SK-N-SH (cell line): ENCODE results near the gene RBM33.

Experiments used
- CHD2 ChIP-seq: fragments of 150-350 bp; IDR thresholded peaks from 2 replicates; pipeline ENCODE4 v1.6.1; 2018; ENCODE audit warnings: low read length; ENCODE audit not compliant: partially characterized antibody
- EP300 ChIP-seq, 2 experiments: IDR thresholded peaks; 2 replicates each; pipeline versions ENCODE4 v1.4.0 to v1.6.1; 2012; ENCODE audit warnings: borderline replicate concordance in 1 of 2, low read depth in 1 of 2, low read length in 1 of 2
- FOXJ3 ChIP-seq: sonication (generic); formaldehyde crosslinking; IDR thresholded peaks from 2 replicates; pipeline ENCODE4 v1.5.1; 2020; ENCODE audit warnings: mild to moderate bottlenecking, missing genetic modification reagents
- FOXM1 ChIP-seq: IDR thresholded peaks from 2 replicates; pipeline ENCODE4 v1.4.0; 2012; ENCODE audit warnings: low read depth, mild to moderate bottlenecking
- MAX ChIP-seq: IDR thresholded peaks from 2 replicates; pipeline ENCODE4 v1.4.0; 2012; ENCODE audit warnings: low read depth
- MEF2A ChIP-seq: IDR thresholded peaks from 2 replicates; pipeline ENCODE4 v1.4.0; 2012; ENCODE audit warnings: low read depth, borderline replicate concordance
- TAF1 ChIP-seq: IDR thresholded peaks from 2 replicates; pipeline ENCODE4 v1.6.1; 2012; ENCODE audit warnings: low read depth, mild to moderate bottlenecking, low read length, moderate library complexity, borderline replicate concordance
- USF2 ChIP-seq: fragments of 150-350 bp; IDR thresholded peaks from 2 replicates; pipeline ENCODE4 v1.6.1; 2017; ENCODE audit warnings: antibody characterized with exemption, low read length, low read depth, borderline replicate concordance
- ZBTB33 ChIP-seq: IDR thresholded peaks from 2 replicates; pipeline ENCODE4 v1.4.0; 2012; ENCODE audit warnings: low read depth, borderline replicate concordance
- TF ChIP-seq, protein P1 (sequence below): fragments of 200-600 bp; sonication (generic); IDR thresholded peaks from 2 replicates; pipeline ENCODE4 v1.6.1; 2017; ENCODE audit warnings: antibody characterized with exemption, mild to moderate bottlenecking, moderate library complexity

DNA sequence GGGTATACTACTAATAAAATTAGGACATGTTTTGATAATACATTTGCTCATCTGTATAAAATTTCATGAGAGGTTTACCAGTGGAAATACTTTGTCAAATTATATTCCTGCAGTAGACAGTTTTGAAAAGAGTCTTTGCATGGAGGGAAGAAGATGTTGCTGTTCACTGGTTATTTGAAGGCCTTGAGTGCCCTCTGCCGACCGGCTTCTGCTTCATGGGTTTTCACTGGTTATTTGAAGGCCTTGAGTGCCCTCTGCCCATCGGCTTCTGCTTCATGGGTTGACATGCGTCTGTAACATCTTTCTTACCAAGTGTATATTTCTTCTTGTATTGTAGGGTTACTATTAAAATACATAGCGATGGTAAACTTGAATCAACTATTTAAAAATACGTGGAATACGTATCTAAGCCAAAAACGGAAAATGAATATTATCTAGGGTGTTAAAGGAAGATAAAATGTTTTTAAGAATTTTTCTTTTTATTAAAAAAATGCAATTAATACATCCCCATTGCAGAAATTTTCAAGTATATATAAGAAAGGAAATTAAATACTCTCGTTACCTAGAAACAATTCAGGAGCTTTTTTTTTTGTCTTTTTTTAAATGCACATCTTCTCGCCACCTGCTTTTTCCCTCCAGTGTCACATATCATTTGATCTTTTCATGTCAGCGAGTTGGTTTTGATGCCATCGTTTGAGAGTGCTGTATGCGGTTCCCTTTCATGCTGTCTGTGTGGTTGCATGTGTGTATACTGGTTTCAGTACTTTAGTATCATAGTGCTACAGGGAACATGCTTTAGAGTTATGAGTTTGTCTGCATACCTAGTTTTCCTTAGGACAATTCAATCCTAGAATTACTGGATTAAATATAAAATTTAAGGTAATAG, 94.4 kb downstream of the RBM33 start:
- no peak for TF ChIP-seq MAX
- TF ChIP-seq ZBTB33 = no peak
- TF ChIP-seq TAF1 = no peak
- TF ChIP-seq, protein P1, sequence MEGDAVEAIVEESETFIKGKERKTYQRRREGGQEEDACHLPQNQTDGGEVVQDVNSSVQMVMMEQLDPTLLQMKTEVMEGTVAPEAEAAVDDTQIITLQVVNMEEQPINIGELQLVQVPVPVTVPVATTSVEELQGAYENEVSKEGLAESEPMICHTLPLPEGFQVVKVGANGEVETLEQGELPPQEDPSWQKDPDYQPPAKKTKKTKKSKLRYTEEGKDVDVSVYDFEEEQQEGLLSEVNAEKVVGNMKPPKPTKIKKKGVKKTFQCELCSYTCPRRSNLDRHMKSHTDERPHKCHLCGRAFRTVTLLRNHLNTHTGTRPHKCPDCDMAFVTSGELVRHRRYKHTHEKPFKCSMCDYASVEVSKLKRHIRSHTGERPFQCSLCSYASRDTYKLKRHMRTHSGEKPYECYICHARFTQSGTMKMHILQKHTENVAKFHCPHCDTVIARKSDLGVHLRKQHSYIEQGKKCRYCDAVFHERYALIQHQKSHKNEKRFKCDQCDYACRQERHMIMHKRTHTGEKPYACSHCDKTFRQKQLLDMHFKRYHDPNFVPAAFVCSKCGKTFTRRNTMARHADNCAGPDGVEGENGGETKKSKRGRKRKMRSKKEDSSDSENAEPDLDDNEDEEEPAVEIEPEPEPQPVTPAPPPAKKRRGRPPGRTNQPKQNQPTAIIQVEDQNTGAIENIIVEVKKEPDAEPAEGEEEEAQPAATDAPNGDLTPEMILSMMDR = peak; percentile 93
- TF ChIP-seq EP300 (IDR thresholded peaks at IDR 0.05; ENCODE audit: borderline replicate concordance in 1 of 2, low read depth in 1 of 2, low read length in 1 of 2) = no peak
- TF ChIP-seq FOXM1 = no peak
- TF ChIP-seq FOXJ3 (CRISPR knock-in tag) = no peak
- TF ChIP-seq USF2 = no peak
- TF ChIP-seq CHD2 = no peak
- no peak for TF ChIP-seq MEF2A
